Esophagus muscularis mucosa (tissue), 4 donors: ENCODE results near the gene ZNF384.

Source experiments
- CTCF ChIP-seq, 3 experiments: fragments of 200-600 bp in 2 of 3; fragments of 450-650 bp in 1 of 3; sonication (generic) in 2 of 3; IDR thresholded peaks; one replicate each; pipeline ENCODE4 v1.5.1; 2017 to 2019; ENCODE audit warnings: antibody characterized with exemption in 3 of 3, mild to moderate bottlenecking in 2 of 3, moderate library complexity in 1 of 3
- EP300 ChIP-seq: sonication (generic); formaldehyde crosslinking; IDR thresholded peaks from one replicate; pipeline ENCODE4 v1.6.1; 2017; ENCODE audit warnings: antibody characterized with exemption
- POLR2A ChIP-seq: fragments of 450-650 bp; IDR thresholded peaks from one replicate; pipeline ENCODE4 v1.6.1; 2017; ENCODE audit warnings: antibody characterized with exemption, moderate library complexity, mild to moderate bottlenecking, low read depth
- POLR2AphosphoS5 ChIP-seq, 2 donors: sonication (generic); formaldehyde crosslinking; IDR thresholded peaks; one replicate each; pipeline ENCODE4 v1.6.1; 2017; ENCODE audit warnings: antibody characterized with exemption in 2 of 2

GRCh38 chr12:6676962-6677361 lies 12.2 kb downstream of the ZNF384 start:
- TF ChIP-seq CTCF (IDR thresholded peaks at IDR 0.05), result no peak
- TF ChIP-seq EP300, result no peak
- TF ChIP-seq POLR2A, result no peak
- no peak for TF ChIP-seq POLR2AphosphoS5 (IDR thresholded peaks at IDR 0.05)
